Limb (tissue), 2 donors: ENCODE results near the gene PSENEN.
"Not testable (repeated sequence)": the region's sequence is repeated elsewhere in the genome, so short reads cannot be mapped to it uniquely, and the experiment has no call there.

Experiments used
- DNase-seq, 2 donors: peaks; one replicate each; pipeline ENCODE4 v3.0.0-alpha.2; 2016; ENCODE audit errors: extremely low spot score in 2 of 2

Gene PSENEN

GRCh38 chr19:35768082-35768421 is 22.6 kb downstream of the PSENEN start:
- no peak for DNase-seq

GRCh38 chr19:35772362-35772761 is 26.9 kb downstream of the PSENEN start:
- not testable (repeated sequence) for DNase-seq

GRCh38 chr19:35773020-35773806 is 27.8 kb downstream of the PSENEN start:
- no peak for DNase-seq

- DNase-seq = no peak
These were observed 29.0 kb downstream of the PSENEN start for GRCh38 chr19:35774274-35775045.

GRCh38 chr19:35775046-35775297 is 29.5 kb downstream of the PSENEN start:
- no peak for DNase-seq

GRCh38 chr19:35775298-35776101 is 30.0 kb downstream of the PSENEN start, which contains the start of gene ARHGAP33:
ARHGAP33 (plus strand) TSS chr19:35775564; CDS start chr19:35775659, 95 bp downstream.
- DNase-seq = peak; percentile 98 to 99

GRCh38 chr19:35776102-35776788 is 30.8 kb downstream of the PSENEN start:
- DNase-seq = no peak

- DNase-seq = no peak
These were observed 31.8 kb downstream of the PSENEN start for GRCh38 chr19:35777086-35777841.

GRCh38 chr19:35777961-35778360 is 32.5 kb downstream of the PSENEN start:
- no peak for DNase-seq

GRCh38 chr19:35779033-35779432 is 33.6 kb downstream of the PSENEN start:
- no peak for DNase-seq

- DNase-seq = no peak
These were observed 34.6 kb downstream of the PSENEN start for GRCh38 chr19:35780058-35780457.

GRCh38 chr19:35780717-35781116 is 35.3 kb downstream of the PSENEN start:
- DNase-seq = no peak

GRCh38 chr19:35781650-35782049 is 36.2 kb downstream of the PSENEN start:
- no peak for DNase-seq

- no peak for DNase-seq
These were observed 37.1 kb downstream of the PSENEN start for GRCh38 chr19:35782589-35782988.

- no peak for DNase-seq
These were observed 38.3 kb downstream of the PSENEN start for GRCh38 chr19:35783469-35784434.

GRCh38 chr19:35784503-35785338 is 39.3 kb downstream of the PSENEN start:
- no peak for DNase-seq

GRCh38 chr19:35785339-35785627 is 39.8 kb downstream of the PSENEN start:
- no peak for DNase-seq

GRCh38 chr19:35786299-35787160 is 41.1 kb downstream of the PSENEN start:
- DNase-seq = no peak
